GM12878 (cell line): ENCODE measurements around the gene VRTN. TPM values are rescaled to one million over a fixed set of nuclear protein-coding genes. Genes with fewer than 3 reads are reported as not detected.

Experiments used
- ATAC-seq: fragments of 200-7000 bp; cut with Tn5 transposase; 3 replicates; pipeline ENCODE4 v1.9.1; 2020; ENCODE audit warnings: mild to moderate bottlenecking, moderate library complexity
- BruUV-seq: library from RNA; stranded (reverse); fragments of 400-500 nt; replicated peaks from 2 replicates; lab custom pipeline; 2021; lab: Mats Ljungman, UMichigan
- CTCF ChIA-PET: fragments of 300-600 bp; sonication (Branson Sonifier 250); formaldehyde crosslinking; extraction: SDS; loops from one replicate; lab custom pipeline; 2021; ENCODE audit warnings: inconsistent platforms; lab: Yijun Ruan, JAX
- POLR2A ChIA-PET: fragments of 350-600 bp; formaldehyde crosslinking; extraction: SDS; loops from one replicate; lab custom pipeline; 2021; ENCODE audit warnings: inconsistent platforms; lab: Charles Lee
- RAD21 ChIA-PET: fragments of 300-600 bp; sonication (Branson Sonifier 250); formaldehyde crosslinking; loops from one replicate; lab custom pipeline; 2023; ENCODE audit warnings: antibody characterized with exemption; ENCODE audit not compliant: unreplicated experiment; lab: Charles Lee
- SMC1A ChIA-PET: fragments of 300-600 bp; sonication (Branson Sonifier 250); formaldehyde crosslinking; loops from one replicate; lab custom pipeline; 2023; ENCODE audit not compliant: unreplicated experiment, uncharacterized antibody; lab: Charles Lee
- DNase-seq: peaks from one replicate; pipeline ENCODE4 v3.0.0-alpha.2; 2011; ENCODE audit warnings: low read depth, low spot score
- FAIRE-seq: peaks from 3 replicates; lab custom pipeline; 2011; peaks lifted over from hg19 to GRCh38; lab: Jason Lieb, UNC
- H2AFZ ChIP-seq: 2 replicates; pipeline ENCODE4 v1.6.0; 2011; ENCODE audit warnings: low read depth, low read length, control low read depth; ENCODE audit not compliant: control insufficient read depth
- H3K27ac ChIP-seq: 2 replicates; pipeline ENCODE4 v1.5.1; 2011; ENCODE audit warnings: control low read depth; ENCODE audit not compliant: control insufficient read depth, insufficient read depth
- H3K27me3 ChIP-seq, 2 experiments: replicated peaks in 1 of 2; 2 replicates each; pipeline versions ENCODE4 v1.6.0 to v1.6.1; 2011; ENCODE audit warnings: low read length in 1 of 2; ENCODE audit not compliant: control insufficient read depth in 2 of 2, insufficient read depth in 2 of 2
- H3K36me3 ChIP-seq, 2 experiments: 2 replicates each; pipeline ENCODE4 v1.5.1; 2011; ENCODE audit warnings: low read length in 1 of 2; ENCODE audit not compliant: control insufficient read depth in 2 of 2, insufficient read depth in 2 of 2
- H3K4me1 ChIP-seq: 2 replicates; pipeline ENCODE4 v1.6.1; 2011; ENCODE audit warnings: mild to moderate bottlenecking, low read length, moderate library complexity, mixed read lengths; ENCODE audit not compliant: control insufficient read depth, insufficient read depth
- H3K4me2 ChIP-seq: 2 replicates; pipeline ENCODE4 v1.6.0; 2011; ENCODE audit warnings: control low read depth; ENCODE audit not compliant: control insufficient read depth, insufficient read depth
- H3K4me3 ChIP-seq: fragments of 200-600 bp; sonication (generic); 2 replicates; pipeline ENCODE4 v1.5.1; 2016
- H3K79me2 ChIP-seq: 2 replicates; pipeline ENCODE4 v1.6.0; 2011; ENCODE audit warnings: low read length; ENCODE audit not compliant: control insufficient read depth, insufficient read depth
- H3K9ac ChIP-seq: 2 replicates; pipeline ENCODE4 v1.8.0; 2011; ENCODE audit warnings: low read length, control low read depth, mixed read lengths; ENCODE audit not compliant: control insufficient read depth, insufficient read depth
- H3K9me3 ChIP-seq: replicated peaks from 3 replicates; pipeline ENCODE4 v1.5.1; 2011; ENCODE audit warnings: mild to moderate bottlenecking, low read length; ENCODE audit not compliant: control insufficient read depth, insufficient read depth
- H4K20me1 ChIP-seq: 2 replicates; pipeline ENCODE4 v1.6.0; 2011; ENCODE audit not compliant: control insufficient read depth, insufficient read depth
- EED ChIP-seq: sonication (generic); IDR thresholded peaks from 2 replicates; pipeline ENCODE4 v1.6.1; 2016; ENCODE audit warnings: antibody characterized with exemption, low read depth
- FOS ChIP-seq: IDR thresholded peaks from 3 replicates; pipeline ENCODE4 v1.6.1; 2011; ENCODE audit warnings: borderline replicate concordance; ENCODE audit not compliant: insufficient read length; ENCODE audit errors: extremely low read depth
- JUNB ChIP-seq: IDR thresholded peaks from 2 replicates; pipeline ENCODE4 v1.6.1; 2016; ENCODE audit warnings: antibody characterized with exemption, mild to moderate bottlenecking
- RAD21 ChIP-seq: IDR thresholded peaks from 2 replicates; pipeline ENCODE4 v1.6.1; 2011; ENCODE audit warnings: mild to moderate bottlenecking, low read depth, low read length, moderate library complexity; ENCODE audit not compliant: insufficient read depth
- RCOR1 ChIP-seq: conservative IDR thresholded peaks from 2 replicates; pipeline ENCODE4 v1.6.1; 2012; ENCODE audit warnings: low read depth, low read length, improper control_type of control experiment
- RELA ChIP-seq: fragments of 450-650 bp; IDR thresholded peaks from 2 replicates; pipeline ENCODE4 v1.8.0; 2014; ENCODE audit warnings: borderline replicate concordance; ENCODE audit not compliant: partially characterized antibody
- SREBF1 ChIP-seq: IDR thresholded peaks from 2 replicates; pipeline ENCODE4 v1.6.1; 2012; ENCODE audit warnings: mild to moderate bottlenecking, low read length
- SRF ChIP-seq, 2 experiments: IDR thresholded peaks; 2 replicates each; pipeline ENCODE4 v1.6.1; 2011; ENCODE audit warnings: low read depth in 2 of 2, low read length in 2 of 2, mild to moderate bottlenecking in 1 of 2, moderate library complexity in 1 of 2
- SUZ12 ChIP-seq: fragments of 200-600 bp; sonication (generic); IDR thresholded peaks from one replicate; pipeline ENCODE4 v1.6.1; 2018; ENCODE audit warnings: antibody characterized with exemption, mild to moderate bottlenecking; ENCODE audit not compliant: unreplicated experiment
- whole genome bisulfite sequencing: methylation state at CpG from one replicate; pipeline ENCODE4 v1.1.6; 2016; ENCODE audit warnings: low lambda C conversion rate; ENCODE audit not compliant: insufficient replicate concordance, insufficient coverage; ENCODE audit errors: missing lambda C conversion rate; 5-methylcytosine and 5-hydroxymethylcytosine counted together
- in situ Hi-C: fragments of 300-500 bp; cut with MboI; formaldehyde crosslinking; loops from 9 replicates; pipeline ENCODE4 v1.14.3; 2018; ENCODE audit warnings: mixed read lengths
- intact Hi-C: fragments of 100-400 bp; cut with micrococcal nuclease; formaldehyde crosslinking; loops from one replicate; pipeline ENCODE4 v1.14.2; 2022; ENCODE audit not compliant: unreplicated experiment
- polyA plus RNA-seq, 11 experiments: library from polyadenylated mRNA; depleted of rRNA in 4 of 11; unstranded in 6 of 11; stranded (reverse) in 5 of 11; fragments of >200 nt; fragmentation: Nextera tagmentation in 4 of 11; fragmentation: Illumina TruSeq in 1 of 11; extraction: Ambion mirVana in 4 of 11; extraction: Trizol in 1 of 11; gene quantifications; 1 replicate in 1 of 11; 2 replicates in 10 of 11; pipeline versions ENCODE4 v1.2.1 to v1.2.3, GENCODE V29; 2011 to 2016; ENCODE audit warnings: inconsistent platforms in 2 of 11, missing spikeins in 2 of 11, low read depth in 1 of 11
- total RNA-seq, 4 experiments: library from RNA; depleted of rRNA in 3 of 4; stranded (reverse); fragments of >200 nt in 3 of 4; fragmentation: Illumina TruSeq in 1 of 4; extraction: Trizol in 1 of 4; gene quantifications; 2 replicates each; pipeline versions ENCODE4 v1.2.1 to v1.2.3, GENCODE V29; 2013 to 2021
- TF ChIP-seq, protein P1 (sequence below): fragments of 450-650 bp; IDR thresholded peaks from 2 replicates; pipeline ENCODE4 v1.6.1; 2017; ENCODE audit warnings: antibody characterized with exemption, mild to moderate bottlenecking, moderate library complexity
- TF ChIP-seq, protein P2 (sequence below): fragments of 150-350 bp; IDR thresholded peaks from 2 replicates; pipeline ENCODE4 v1.6.1; 2016; ENCODE audit warnings: low read depth, low read length
- TF ChIP-seq, protein P3 (sequence below): fragments of 450-650 bp; IDR thresholded peaks from 2 replicates; pipeline ENCODE4 v1.6.1; 2017; ENCODE audit warnings: mild to moderate bottlenecking, moderate library complexity
- TF ChIP-seq, protein P4 (sequence below): IDR thresholded peaks from 2 replicates; pipeline ENCODE4 v1.6.1; 2011; ENCODE audit warnings: borderline replicate concordance, low read depth, mild to moderate bottlenecking, moderate library complexity, mixed read lengths, low read length; ENCODE audit not compliant: insufficient read depth; ENCODE audit errors: extremely low read length

VRTN gene
- total and polyA plus RNA-seq, 10 of the 15 experiments (the other 5 are each of a cell fraction or from before 2014, with no cell fraction given), result 0.31 TPM; not detected in 9

DNA sequence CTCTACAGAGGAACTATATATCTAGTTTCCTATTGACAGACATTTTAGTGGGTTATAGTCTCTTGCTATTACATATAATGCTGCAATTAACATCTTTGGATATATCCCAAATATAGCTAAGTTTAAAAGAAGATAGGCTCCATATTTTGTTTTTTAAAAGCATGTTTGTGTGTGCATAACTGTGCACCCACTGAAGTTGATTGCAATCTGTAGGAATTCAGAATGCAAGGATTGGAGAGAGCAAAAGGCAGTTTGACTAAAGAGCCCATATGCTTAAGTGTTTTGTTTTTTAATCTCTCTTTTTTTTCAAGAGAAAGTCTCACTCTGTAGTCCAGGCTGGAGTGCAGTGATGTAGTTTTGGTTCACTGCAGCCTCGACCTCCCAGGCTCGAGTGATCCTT is 36.1 kb upstream of the VRTN start:
- in situ Hi-C loops, result no loop called here
- intact Hi-C loops, result no loop called here
- Histone ChIP-seq H3K4me1 (no peaks in the 10 kb centered on the region), H3K27ac (no peak overlapping the region), H3K36me3 (no peaks in the 10 kb centered on the region), H3K4me3 (no peak overlapping the region), H3K4me2 (no peak overlapping the region), H3K27me3 (no peaks in the 10 kb centered on the region; a peak in 1 of 4 replicates), H4K20me1 (no peaks in the 10 kb centered on the region), H3K9ac (no peak overlapping the region), H3K9me3 (no peaks in the 10 kb centered on the region), H2AFZ (no peak overlapping the region), H3K79me2 (no peaks in the 10 kb centered on the region)
- ChIA-PET RAD21 (interaction anchor here (0.6 kb wide), 1 partner anchor 21 kb away, joined by 3 read pairs; no protein-coding TSS in a partner anchor), CTCF (interaction anchor here (0.6 to 1.6 kb wide), 3 partner anchors 13 to 216 kb away, joined by 3 to 4 read pairs (median 3); no protein-coding TSS in a partner anchor), POLR2A (no interaction called here), SMC1A (no interaction called here)
- 0% methylated on average over 2 of the region's 2 CpGs for WGBS
- BruUV-seq, result no TSS peak
- FAIRE-seq (no peak), ATAC-seq (no peak), DNase-seq (no peak)
- TF ChIP-seq SREBF1 (no peak), EED (no peak), RCOR1 (no peak), SUZ12 (no peak), SRF (IDR thresholded peaks at IDR 0.05; ENCODE audit: low read depth in 2 of 2, low read length in 2 of 2) (no peak), JUNB (no peak), RAD21 (no peak), RELA (no peak), FOS (no peak)
- TF ChIP-seq, protein P1, sequence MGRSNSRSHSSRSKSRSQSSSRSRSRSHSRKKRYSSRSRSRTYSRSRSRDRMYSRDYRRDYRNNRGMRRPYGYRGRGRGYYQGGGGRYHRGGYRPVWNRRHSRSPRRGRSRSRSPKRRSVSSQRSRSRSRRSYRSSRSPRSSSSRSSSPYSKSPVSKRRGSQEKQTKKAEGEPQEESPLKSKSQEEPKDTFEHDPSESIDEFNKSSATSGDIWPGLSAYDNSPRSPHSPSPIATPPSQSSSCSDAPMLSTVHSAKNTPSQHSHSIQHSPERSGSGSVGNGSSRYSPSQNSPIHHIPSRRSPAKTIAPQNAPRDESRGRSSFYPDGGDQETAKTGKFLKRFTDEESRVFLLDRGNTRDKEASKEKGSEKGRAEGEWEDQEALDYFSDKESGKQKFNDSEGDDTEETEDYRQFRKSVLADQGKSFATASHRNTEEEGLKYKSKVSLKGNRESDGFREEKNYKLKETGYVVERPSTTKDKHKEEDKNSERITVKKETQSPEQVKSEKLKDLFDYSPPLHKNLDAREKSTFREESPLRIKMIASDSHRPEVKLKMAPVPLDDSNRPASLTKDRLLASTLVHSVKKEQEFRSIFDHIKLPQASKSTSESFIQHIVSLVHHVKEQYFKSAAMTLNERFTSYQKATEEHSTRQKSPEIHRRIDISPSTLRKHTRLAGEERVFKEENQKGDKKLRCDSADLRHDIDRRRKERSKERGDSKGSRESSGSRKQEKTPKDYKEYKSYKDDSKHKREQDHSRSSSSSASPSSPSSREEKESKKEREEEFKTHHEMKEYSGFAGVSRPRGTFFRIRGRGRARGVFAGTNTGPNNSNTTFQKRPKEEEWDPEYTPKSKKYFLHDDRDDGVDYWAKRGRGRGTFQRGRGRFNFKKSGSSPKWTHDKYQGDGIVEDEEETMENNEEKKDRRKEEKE, result no peak
- TF ChIP-seq, protein P2, sequence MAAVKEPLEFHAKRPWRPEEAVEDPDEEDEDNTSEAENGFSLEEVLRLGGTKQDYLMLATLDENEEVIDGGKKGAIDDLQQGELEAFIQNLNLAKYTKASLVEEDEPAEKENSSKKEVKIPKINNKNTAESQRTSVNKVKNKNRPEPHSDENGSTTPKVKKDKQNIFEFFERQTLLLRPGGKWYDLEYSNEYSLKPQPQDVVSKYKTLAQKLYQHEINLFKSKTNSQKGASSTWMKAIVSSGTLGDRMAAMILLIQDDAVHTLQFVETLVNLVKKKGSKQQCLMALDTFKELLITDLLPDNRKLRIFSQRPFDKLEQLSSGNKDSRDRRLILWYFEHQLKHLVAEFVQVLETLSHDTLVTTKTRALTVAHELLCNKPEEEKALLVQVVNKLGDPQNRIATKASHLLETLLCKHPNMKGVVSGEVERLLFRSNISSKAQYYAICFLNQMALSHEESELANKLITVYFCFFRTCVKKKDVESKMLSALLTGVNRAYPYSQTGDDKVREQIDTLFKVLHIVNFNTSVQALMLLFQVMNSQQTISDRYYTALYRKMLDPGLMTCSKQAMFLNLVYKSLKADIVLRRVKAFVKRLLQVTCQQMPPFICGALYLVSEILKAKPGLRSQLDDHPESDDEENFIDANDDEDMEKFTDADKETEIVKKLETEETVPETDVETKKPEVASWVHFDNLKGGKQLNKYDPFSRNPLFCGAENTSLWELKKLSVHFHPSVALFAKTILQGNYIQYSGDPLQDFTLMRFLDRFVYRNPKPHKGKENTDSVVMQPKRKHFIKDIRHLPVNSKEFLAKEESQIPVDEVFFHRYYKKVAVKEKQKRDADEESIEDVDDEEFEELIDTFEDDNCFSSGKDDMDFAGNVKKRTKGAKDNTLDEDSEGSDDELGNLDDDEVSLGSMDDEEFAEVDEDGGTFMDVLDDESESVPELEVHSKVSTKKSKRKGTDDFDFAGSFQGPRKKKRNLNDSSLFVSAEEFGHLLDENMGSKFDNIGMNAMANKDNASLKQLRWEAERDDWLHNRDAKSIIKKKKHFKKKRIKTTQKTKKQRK, result no peak
- TF ChIP-seq, protein P3, sequence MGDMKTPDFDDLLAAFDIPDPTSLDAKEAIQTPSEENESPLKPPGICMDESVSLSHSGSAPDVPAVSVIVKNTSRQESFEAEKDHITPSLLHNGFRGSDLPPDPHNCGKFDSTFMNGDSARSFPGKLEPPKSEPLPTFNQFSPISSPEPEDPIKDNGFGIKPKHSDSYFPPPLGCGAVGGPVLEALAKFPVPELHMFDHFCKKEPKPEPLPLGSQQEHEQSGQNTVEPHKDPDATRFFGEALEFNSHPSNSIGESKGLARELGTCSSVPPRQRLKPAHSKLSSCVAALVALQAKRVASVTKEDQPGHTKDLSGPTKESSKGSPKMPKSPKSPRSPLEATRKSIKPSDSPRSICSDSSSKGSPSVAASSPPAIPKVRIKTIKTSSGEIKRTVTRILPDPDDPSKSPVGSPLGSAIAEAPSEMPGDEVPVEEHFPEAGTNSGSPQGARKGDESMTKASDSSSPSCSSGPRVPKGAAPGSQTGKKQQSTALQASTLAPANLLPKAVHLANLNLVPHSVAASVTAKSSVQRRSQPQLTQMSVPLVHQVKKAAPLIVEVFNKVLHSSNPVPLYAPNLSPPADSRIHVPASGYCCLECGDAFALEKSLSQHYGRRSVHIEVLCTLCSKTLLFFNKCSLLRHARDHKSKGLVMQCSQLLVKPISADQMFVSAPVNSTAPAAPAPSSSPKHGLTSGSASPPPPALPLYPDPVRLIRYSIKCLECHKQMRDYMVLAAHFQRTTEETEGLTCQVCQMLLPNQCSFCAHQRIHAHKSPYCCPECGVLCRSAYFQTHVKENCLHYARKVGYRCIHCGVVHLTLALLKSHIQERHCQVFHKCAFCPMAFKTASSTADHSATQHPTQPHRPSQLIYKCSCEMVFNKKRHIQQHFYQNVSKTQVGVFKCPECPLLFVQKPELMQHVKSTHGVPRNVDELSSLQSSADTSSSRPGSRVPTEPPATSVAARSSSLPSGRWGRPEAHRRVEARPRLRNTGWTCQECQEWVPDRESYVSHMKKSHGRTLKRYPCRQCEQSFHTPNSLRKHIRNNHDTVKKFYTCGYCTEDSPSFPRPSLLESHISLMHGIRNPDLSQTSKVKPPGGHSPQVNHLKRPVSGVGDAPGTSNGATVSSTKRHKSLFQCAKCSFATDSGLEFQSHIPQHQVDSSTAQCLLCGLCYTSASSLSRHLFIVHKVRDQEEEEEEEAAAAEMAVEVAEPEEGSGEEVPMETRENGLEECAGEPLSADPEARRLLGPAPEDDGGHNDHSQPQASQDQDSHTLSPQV, result no peak
- TF ChIP-seq, protein P4, sequence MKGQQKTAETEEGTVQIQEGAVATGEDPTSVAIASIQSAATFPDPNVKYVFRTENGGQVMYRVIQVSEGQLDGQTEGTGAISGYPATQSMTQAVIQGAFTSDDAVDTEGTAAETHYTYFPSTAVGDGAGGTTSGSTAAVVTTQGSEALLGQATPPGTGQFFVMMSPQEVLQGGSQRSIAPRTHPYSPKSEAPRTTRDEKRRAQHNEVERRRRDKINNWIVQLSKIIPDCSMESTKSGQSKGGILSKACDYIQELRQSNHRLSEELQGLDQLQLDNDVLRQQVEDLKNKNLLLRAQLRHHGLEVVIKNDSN, result no peak
